ENCODE measurements around the gene XRCC6. TPM values are rescaled to one million over a fixed set of nuclear protein-coding genes. Genes with fewer than 3 reads are reported as not detected.

The XRCC6 gene
- total RNA-seq, 4 donors from 2014 or later, result 141 to 200 (median 178) TPM

DNA sequence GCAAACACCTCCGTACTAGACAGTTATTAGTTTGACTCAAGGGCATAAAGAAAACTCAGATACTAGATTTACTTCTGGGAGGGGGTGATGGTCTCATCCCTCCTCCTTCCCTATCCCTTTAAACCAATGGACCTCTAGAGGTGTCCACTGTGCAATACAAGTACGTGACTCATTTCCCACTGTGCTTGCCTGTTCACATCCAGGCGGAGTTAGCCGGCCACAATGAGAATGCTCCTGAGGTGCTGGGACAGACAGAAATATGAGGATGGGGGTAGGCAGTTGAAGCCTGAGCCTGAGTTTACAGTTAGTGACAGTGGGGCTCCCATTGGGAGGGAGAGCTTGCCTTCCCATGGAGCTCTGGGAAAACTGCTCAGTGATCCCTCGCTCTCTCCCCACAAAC, 23.0 kb upstream of the XRCC6 start:
- DNase-seq (ENCODE audit: low spot score in 2 of 2), result no peak
- Histone ChIP-seq H3K4me3 (no peak overlapping the region), H3K27ac (no peak overlapping the region), H3K9me3 (no peaks in the 10 kb centered on the region), H3K27me3 (no peaks in the 10 kb centered on the region), H3K36me3 (peaks cover 0 to 47% (median 0%) of the 10 kb centered on the region in 3 donors), H3K4me1 (peaks cover 0 to 8% (median 0%) of the 10 kb centered on the region in 4 donors)
- WGBS, 2 donors, result 74 to 87% methylated on average over 5 of the region's 5 CpGs
- TF ChIP-seq, protein P1, sequence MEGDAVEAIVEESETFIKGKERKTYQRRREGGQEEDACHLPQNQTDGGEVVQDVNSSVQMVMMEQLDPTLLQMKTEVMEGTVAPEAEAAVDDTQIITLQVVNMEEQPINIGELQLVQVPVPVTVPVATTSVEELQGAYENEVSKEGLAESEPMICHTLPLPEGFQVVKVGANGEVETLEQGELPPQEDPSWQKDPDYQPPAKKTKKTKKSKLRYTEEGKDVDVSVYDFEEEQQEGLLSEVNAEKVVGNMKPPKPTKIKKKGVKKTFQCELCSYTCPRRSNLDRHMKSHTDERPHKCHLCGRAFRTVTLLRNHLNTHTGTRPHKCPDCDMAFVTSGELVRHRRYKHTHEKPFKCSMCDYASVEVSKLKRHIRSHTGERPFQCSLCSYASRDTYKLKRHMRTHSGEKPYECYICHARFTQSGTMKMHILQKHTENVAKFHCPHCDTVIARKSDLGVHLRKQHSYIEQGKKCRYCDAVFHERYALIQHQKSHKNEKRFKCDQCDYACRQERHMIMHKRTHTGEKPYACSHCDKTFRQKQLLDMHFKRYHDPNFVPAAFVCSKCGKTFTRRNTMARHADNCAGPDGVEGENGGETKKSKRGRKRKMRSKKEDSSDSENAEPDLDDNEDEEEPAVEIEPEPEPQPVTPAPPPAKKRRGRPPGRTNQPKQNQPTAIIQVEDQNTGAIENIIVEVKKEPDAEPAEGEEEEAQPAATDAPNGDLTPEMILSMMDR (IDR thresholded peaks at IDR 0.05), result no peak
- TF ChIP-seq EP300 (IDR thresholded peaks at IDR 0.05) (no peak), POLR2A (IDR thresholded peaks at IDR 0.05) (no peak)

DNA sequence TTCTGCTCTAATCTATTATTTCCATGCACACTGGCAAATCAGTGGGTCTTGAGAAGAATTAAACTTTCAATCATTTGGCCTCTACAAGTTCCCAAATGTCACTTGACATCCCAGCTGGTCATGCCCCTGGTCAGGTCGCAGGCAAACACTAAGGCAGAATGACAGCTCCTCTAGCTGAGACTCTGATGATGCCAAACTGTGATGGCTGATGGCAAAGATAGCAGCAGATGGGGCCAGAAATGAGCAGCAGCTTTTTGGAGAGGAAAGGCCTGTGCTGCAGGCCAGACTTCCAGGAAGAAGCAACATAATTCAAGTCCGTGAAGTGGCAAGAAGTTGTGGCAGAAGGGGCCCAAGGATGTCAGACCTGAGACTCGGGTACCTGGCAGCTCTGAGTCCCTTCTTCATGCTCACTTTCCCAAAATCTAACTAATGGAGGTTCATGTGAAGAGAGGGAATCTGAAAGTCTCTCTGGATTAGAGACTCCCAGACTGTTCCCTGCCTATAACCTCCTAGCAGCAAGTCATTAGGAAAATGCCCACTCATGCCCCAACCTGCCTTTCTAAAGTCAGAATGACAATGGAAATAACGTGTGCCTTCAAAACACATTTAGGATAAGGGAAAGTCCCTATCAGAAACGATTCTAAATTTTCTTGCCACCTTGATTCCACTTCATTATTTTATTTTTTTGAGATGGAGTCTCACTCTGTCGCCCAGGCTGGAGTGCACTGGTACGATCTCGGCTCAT, 22.0 kb upstream of the XRCC6 start:
- H3K36me3 ChIP-seq, result peaks cover 0 to 56% (median 0%) of the 10 kb centered on the region in 3 donors
- 90 to 93% methylated on average over 8 of the region's 8 CpGs for WGBS, 2 donors
- no peak overlapping the region for H3K27ac ChIP-seq
- no peaks in the 10 kb centered on the region for H3K9me3 ChIP-seq
- peaks cover 0 to 8% (median 0%) of the 10 kb centered on the region in 4 donors for H3K4me1 ChIP-seq
- no peak for DNase-seq (ENCODE audit: low spot score in 2 of 2)
- no peak overlapping the region for H3K4me3 ChIP-seq
- TF ChIP-seq EP300 (IDR thresholded peaks at IDR 0.05) (no peak), POLR2A (IDR thresholded peaks at IDR 0.05) (no peak)
- TF ChIP-seq, protein P1 (IDR thresholded peaks at IDR 0.05), result no peak
- H3K27me3 ChIP-seq, result no peaks in the 10 kb centered on the region

DNA sequence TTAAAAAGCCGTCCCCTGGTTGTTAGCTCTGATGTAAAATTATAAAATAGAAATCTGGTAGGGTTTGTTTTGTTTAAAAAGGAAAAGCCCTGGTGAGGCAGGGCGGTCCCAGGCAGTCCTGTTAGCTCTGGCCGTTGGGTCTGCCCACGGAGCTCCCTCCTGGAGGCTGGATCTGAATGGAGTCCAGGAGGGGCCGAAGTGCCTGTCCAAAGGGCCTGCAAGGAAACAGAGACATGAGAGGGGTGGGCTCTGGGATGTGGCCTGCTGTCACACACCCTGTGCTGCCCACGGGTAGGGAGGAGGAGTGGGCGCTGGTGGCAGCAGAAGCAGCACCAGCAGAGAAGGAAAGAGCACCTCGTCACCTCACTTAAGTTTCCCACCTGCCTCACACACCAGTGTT, 20.1 kb upstream of the XRCC6 start:
- no peak for DNase-seq (ENCODE audit: low spot score in 2 of 2)
- H3K4me1 ChIP-seq, result peaks cover 0 to 23% (median 2%) of the 10 kb centered on the region in 4 donors
- no peak overlapping the region for H3K4me3 ChIP-seq
- H3K27ac ChIP-seq, result no peak overlapping the region
- TF ChIP-seq, protein P1 (IDR thresholded peaks at IDR 0.05), result no peak
- TF ChIP-seq POLR2A (IDR thresholded peaks at IDR 0.05) (no peak), EP300 (IDR thresholded peaks at IDR 0.05) (no peak)
- peaks cover 0 to 62% (median 0%) of the 10 kb centered on the region in 3 donors for H3K36me3 ChIP-seq
- H3K27me3 ChIP-seq, result no peaks in the 10 kb centered on the region
- WGBS, 2 donors, result 83% methylated on average over 8 of the region's 8 CpGs
- no peaks in the 10 kb centered on the region for H3K9me3 ChIP-seq

DNA sequence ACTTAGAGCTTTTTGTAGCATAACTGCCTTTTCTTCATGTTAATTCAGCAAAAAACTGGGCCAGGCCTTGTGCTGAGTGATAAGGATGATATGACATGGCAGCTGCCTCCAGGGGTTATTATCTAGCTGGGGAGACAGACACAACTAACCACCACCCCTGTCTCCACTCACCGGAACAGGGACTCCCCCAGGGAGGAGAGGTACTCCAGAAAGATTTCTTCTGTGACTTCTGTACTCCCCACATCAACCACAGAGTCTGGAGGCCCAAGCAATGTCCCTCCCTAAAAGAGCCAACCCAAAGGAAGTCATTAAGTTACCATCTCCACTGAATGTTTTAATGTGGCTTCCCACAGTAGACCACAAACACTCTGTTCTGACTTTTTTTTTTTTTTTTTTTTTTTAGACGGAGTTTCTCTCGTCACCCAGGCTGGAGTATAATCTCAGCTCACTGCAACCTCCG, 17.2 kb upstream of the XRCC6 start:
- no peaks in the 10 kb centered on the region for H3K9me3 ChIP-seq
- no peak overlapping the region for H3K4me3 ChIP-seq
- no peak for DNase-seq (ENCODE audit: low spot score in 2 of 2)
- no peak overlapping the region for H3K27ac ChIP-seq
- TF ChIP-seq, protein P1 (IDR thresholded peaks at IDR 0.05), result no peak
- no peak for TF ChIP-seq EP300 (IDR thresholded peaks at IDR 0.05)
- no peak for TF ChIP-seq POLR2A (IDR thresholded peaks at IDR 0.05)
- no peaks in the 10 kb centered on the region for H3K27me3 ChIP-seq
- H3K36me3 ChIP-seq, result peaks cover 0 to 75% (median 0%) of the 10 kb centered on the region in 3 donors
- H3K4me1 ChIP-seq, result peaks cover 0 to 16% (median 2%) of the 10 kb centered on the region in 4 donors
- 76 to 94% methylated on average over 4 of the region's 4 CpGs for WGBS, 2 donors

DNA sequence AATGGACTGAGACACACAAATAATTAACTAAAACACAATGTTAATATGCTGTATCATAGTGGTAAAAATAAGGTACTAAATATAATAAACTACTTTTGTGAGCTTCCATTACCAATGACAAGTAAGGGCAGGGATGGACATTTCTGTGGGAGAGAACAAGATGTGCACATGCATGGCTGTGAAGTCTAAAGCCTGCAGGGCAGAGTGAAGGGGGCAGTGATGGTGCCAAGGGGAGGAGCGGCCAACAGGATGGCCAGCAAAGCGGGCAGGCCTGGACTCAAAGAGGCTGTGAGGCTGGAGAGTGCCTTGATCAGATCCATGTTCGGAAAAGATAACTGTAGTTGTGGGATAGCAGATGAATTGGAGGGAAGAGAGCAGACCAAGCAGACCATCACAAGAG, 12.7 kb upstream of the XRCC6 start:
- no peak overlapping the region for H3K4me3 ChIP-seq
- H3K27ac ChIP-seq, result no peak overlapping the region
- H3K27me3 ChIP-seq, result no peaks in the 10 kb centered on the region
- H3K9me3 ChIP-seq, result no peaks in the 10 kb centered on the region
- WGBS, 2 donors, result 93 to 95% methylated on average over 3 of the region's 3 CpGs
- DNase-seq (ENCODE audit: low spot score in 2 of 2), result no peak
- TF ChIP-seq, protein P1 (IDR thresholded peaks at IDR 0.05), result no peak
- TF ChIP-seq EP300 (IDR thresholded peaks at IDR 0.05) (no peak), POLR2A (IDR thresholded peaks at IDR 0.05) (no peak)
- peaks cover 0 to 16% (median 2%) of the 10 kb centered on the region in 4 donors for H3K4me1 ChIP-seq
- H3K36me3 ChIP-seq, result peaks cover 0 to 30% (median 0%) of the 10 kb centered on the region in 3 donors
